ENCODE data around the gene POLR3GL. TPM values are rescaled to one million over a fixed set of nuclear protein-coding genes. Genes with fewer than 3 reads are reported as not detected.

The POLR3GL gene
- total RNA-seq, 1 experiment from 2014 or later, result 7.9 TPM

DNA sequence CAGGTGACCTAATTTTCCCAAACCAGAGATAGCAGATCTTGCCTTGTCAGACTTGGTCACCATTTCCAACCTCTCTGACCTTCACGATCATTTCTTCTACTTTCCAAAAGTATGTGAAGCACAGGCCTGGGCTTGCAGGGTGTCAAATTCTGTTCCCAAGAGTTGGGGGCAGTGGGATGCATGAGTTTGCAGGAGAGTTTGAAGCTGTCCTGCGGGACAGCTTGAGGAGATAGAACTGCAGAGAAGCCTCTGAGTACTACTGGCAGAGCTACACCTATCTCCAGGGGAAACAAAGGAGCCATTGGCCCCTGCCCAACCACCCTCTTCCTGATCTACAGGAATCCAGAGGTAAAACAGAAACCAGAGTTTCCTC, 20.6 kb downstream of the POLR3GL start:
- Histone ChIP-seq H2AFZ (ENCODE audit: low read length) (no peak overlapping the region), H3T11ph (ENCODE audit: low read length) (no peak overlapping the region), H3K23ac (ENCODE audit: insufficient read length, low read depth, low read length) (no peak overlapping the region), H3K9ac (ENCODE audit: extremely low read depth, insufficient read length, low read length) (no peak overlapping the region), H2BK120ac (ENCODE audit: low read depth, low read length, poor library complexity, severe bottlenecking) (no peak overlapping the region), H3K79me1 (ENCODE audit: insufficient read depth, low read depth, low read length, poor library complexity, severe bottlenecking) (no peaks in the 10 kb centered on the region), H4K8ac (replicated peaks; ENCODE audit: insufficient read length, low read depth, low read length) (no peak overlapping the region), H3K56ac (ENCODE audit: insufficient read length, low read depth, low read length) (no peak overlapping the region), H3K4me2 (ENCODE audit: insufficient read depth, insufficient read length, low read length) (no peak overlapping the region), H3K18ac (ENCODE audit: insufficient read length, low read depth, low read length) (peak overlapping the region; percentile 33), H4K91ac (ENCODE audit: insufficient read length, low read depth, low read length) (no peak overlapping the region), H2BK5ac (ENCODE audit: insufficient read length, low read length) (no peak overlapping the region), H3K27ac (ENCODE audit: insufficient read length, low read depth, low read length) (no peak overlapping the region), H3K4ac (ENCODE audit: low read depth, low read length) (no peak overlapping the region), H3K23me2 (ENCODE audit: insufficient read length, low read depth, low read length, poor library complexity, severe bottlenecking) (no peaks in the 10 kb centered on the region), H3K14ac (ENCODE audit: insufficient read depth, low read length) (peak overlapping the region; percentile 32; the same call in 1 of the 2 replicates), H3K79me2 (ENCODE audit: insufficient read depth, low read length) (no peaks in the 10 kb centered on the region), H2BK15ac (ENCODE audit: low read depth, low read length) (no peak overlapping the region), H3K4me1 (ENCODE audit: insufficient read depth, low read length) (peaks cover 9% of the 10 kb centered on the region; the same call in 1 of the 2 replicates), H2BK20ac (ENCODE audit: low read depth, low read length, poor library complexity, severe bottlenecking) (no peak overlapping the region), H3K27me3 (ENCODE audit: insufficient read depth, low read length) (no peaks in the 10 kb centered on the region), H4K5ac (ENCODE audit: insufficient read length, low read depth, low read length) (no peak overlapping the region), H2BK12ac (ENCODE audit: insufficient read length, low read depth, low read length) (no peak overlapping the region), H4K20me1 (ENCODE audit: control insufficient read depth, insufficient read depth, insufficient read length) (no peaks in the 10 kb centered on the region), H3K9me3 (ENCODE audit: control insufficient read depth, low read depth, low read length) (no peaks in the 10 kb centered on the region), H2AK5ac (ENCODE audit: insufficient read length, low read length) (no peak overlapping the region)
- peaks cover 23 to 28% of the 10 kb centered on the region in 2 experiments for H3K4me1 Mint-ChIP-seq
- no peaks in the 10 kb centered on the region for H3K36me3 Mint-ChIP-seq (ENCODE audit: insufficient read depth in 1 of 3, low read depth in 3 of 3)
- no peak overlapping the region for H3K4me3 Mint-ChIP-seq
- WGBS (ENCODE audit: extremely low coverage, insufficient read length, low lambda C conversion rate), result no CpG with 5 or more reads among the region's 2 CpGs
- no peak for DNase-seq
- H3K9me3 Mint-ChIP-seq, result no peaks in the 10 kb centered on the region
- H3K27ac Mint-ChIP-seq, result peak overlapping the region in 1 of 3 experiments; percentile 78; a peak in 3 of 7 replicates
- H3K27me3 Mint-ChIP-seq (ENCODE audit: low read depth), result peaks cover 5% of the 10 kb centered on the region
- TF ChIP-seq, protein P1, sequence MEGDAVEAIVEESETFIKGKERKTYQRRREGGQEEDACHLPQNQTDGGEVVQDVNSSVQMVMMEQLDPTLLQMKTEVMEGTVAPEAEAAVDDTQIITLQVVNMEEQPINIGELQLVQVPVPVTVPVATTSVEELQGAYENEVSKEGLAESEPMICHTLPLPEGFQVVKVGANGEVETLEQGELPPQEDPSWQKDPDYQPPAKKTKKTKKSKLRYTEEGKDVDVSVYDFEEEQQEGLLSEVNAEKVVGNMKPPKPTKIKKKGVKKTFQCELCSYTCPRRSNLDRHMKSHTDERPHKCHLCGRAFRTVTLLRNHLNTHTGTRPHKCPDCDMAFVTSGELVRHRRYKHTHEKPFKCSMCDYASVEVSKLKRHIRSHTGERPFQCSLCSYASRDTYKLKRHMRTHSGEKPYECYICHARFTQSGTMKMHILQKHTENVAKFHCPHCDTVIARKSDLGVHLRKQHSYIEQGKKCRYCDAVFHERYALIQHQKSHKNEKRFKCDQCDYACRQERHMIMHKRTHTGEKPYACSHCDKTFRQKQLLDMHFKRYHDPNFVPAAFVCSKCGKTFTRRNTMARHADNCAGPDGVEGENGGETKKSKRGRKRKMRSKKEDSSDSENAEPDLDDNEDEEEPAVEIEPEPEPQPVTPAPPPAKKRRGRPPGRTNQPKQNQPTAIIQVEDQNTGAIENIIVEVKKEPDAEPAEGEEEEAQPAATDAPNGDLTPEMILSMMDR (conservative IDR thresholded peaks at IDR 0.05), result no peak

Measured in H9 (cell line).